Fibroblast of lung (primary cell): ENCODE measurements around the gene OR2H1. TPM values are rescaled to one million over a fixed set of nuclear protein-coding genes. Genes with fewer than 3 reads are reported as not detected.

Source experiments
- DNase-seq, 2 donors: peaks; one replicate each; pipeline versions ENCODE4 v3.0.0 to v3.0.0-alpha.2; 2010; ENCODE audit warnings: low read depth in 2 of 2
- H2AFZ ChIP-seq: 2 replicates; pipeline ENCODE4 v1.5.1; 2012; ENCODE audit warnings: low read length, control low read depth, inconsistent platforms
- H3K27ac ChIP-seq: 2 replicates; pipeline ENCODE4 v1.5.1; 2011; ENCODE audit warnings: low read length, control low read depth; ENCODE audit not compliant: insufficient read depth
- H3K27me3 ChIP-seq: 2 replicates; pipeline ENCODE4 v1.5.1; 2011; ENCODE audit warnings: mild to moderate bottlenecking, low read length; ENCODE audit not compliant: control insufficient read depth, insufficient read depth
- H3K36me3 ChIP-seq: 2 replicates; pipeline ENCODE4 v1.5.1; 2011; ENCODE audit warnings: low read length; ENCODE audit not compliant: control insufficient read depth, insufficient read depth
- H3K4me1 ChIP-seq: 2 replicates; pipeline ENCODE4 v1.5.1; 2011; ENCODE audit warnings: low read length; ENCODE audit not compliant: control insufficient read depth, insufficient read depth; ENCODE audit errors: extremely low read depth
- H3K4me2 ChIP-seq: 2 replicates; pipeline ENCODE4 v1.5.1; 2011; ENCODE audit warnings: low read length, control low read depth; ENCODE audit not compliant: insufficient read depth; ENCODE audit errors: extremely low read depth
- H3K4me3 ChIP-seq, 4 experiments: fragments of 200-600 bp in 1 of 4; sonication (generic) in 1 of 4; replicated peaks in 1 of 4; 2 replicates each; pipeline ENCODE4 v1.5.1; 2011 to 2016; ENCODE audit warnings: low read length in 4 of 4, low read depth in 3 of 4, mild to moderate bottlenecking in 3 of 4, control low read depth in 2 of 4, inconsistent platforms in 1 of 4, mixed read lengths in 1 of 4; ENCODE audit not compliant: insufficient read depth in 1 of 4; ENCODE audit errors: control extremely low read depth in 1 of 4
- H3K79me2 ChIP-seq: 2 replicates; pipeline ENCODE4 v1.5.1; 2012; ENCODE audit warnings: mild to moderate bottlenecking, low read length, inconsistent platforms; ENCODE audit not compliant: control insufficient read depth, insufficient read depth
- H3K9ac ChIP-seq: 2 replicates; pipeline ENCODE4 v1.5.1; 2011; ENCODE audit warnings: mild to moderate bottlenecking, low read length, control low read depth; ENCODE audit not compliant: insufficient read depth
- H3K9me3 ChIP-seq: 2 replicates; pipeline ENCODE4 v1.5.1; 2012; ENCODE audit warnings: low read depth, low read length; ENCODE audit not compliant: control insufficient read depth, insufficient read depth
- H4K20me1 ChIP-seq: 2 replicates; pipeline ENCODE4 v1.5.1; 2011; ENCODE audit warnings: low read length; ENCODE audit not compliant: control insufficient read depth, insufficient read depth; ENCODE audit errors: extremely low read depth
- EZH2 ChIP-seq: IDR thresholded peaks from 2 replicates; pipeline ENCODE4 v1.5.1; 2012; ENCODE audit warnings: low read length, control low read depth, mild to moderate bottlenecking; ENCODE audit errors: missing control alignments
- polyA plus RNA-seq, 2 donors: library from polyadenylated mRNA; depleted of rRNA in 1 of 2; stranded (reverse) in 1 of 2; unstranded in 1 of 2; fragments of >200 nt; gene quantifications; 2 replicates each; pipeline ENCODE4 v1.2.1, GENCODE V29; 2011 to 2012; ENCODE audit warnings: missing spikeins in 1 of 2
- total RNA-seq: library from RNA; depleted of rRNA; stranded (reverse); fragments of >200 nt; gene quantifications from 2 replicates; pipeline ENCODE4 v1.2.1, GENCODE V29; 2014
- TF ChIP-seq, protein P1 (sequence below), 2 donors: IDR thresholded peaks in 1 of 2; conservative IDR thresholded peaks in 1 of 2; 1 replicate in 1 of 2; 2 replicates in 1 of 2; pipeline ENCODE4 v1.5.1; 2011 to 2012; ENCODE audit warnings: low read length in 2 of 2, control low read depth in 1 of 2, inconsistent platforms in 1 of 2, low read depth in 1 of 2, mild to moderate bottlenecking in 1 of 2

Gene OR2H1
- total and polyA plus RNA-seq, 2 donors (not counting 1 experiment from before 2014, with no cell fraction given) = not detected

GRCh38 chr6:29494131-29494530 is 37.2 kb downstream of the OR2H1 start:
- Histone ChIP-seq H2AFZ (no peak overlapping the region), H3K27ac (no peak overlapping the region), H3K27me3 (no peaks in the 10 kb centered on the region), H3K9ac (no peak overlapping the region), H3K4me3 (no peak overlapping the region), H3K79me2 (no peaks in the 10 kb centered on the region), H3K36me3 (no peaks in the 10 kb centered on the region), H3K4me2 (no peak overlapping the region), H3K4me1 (no peaks in the 10 kb centered on the region), H4K20me1 (no peaks in the 10 kb centered on the region), H3K9me3 (no peaks in the 10 kb centered on the region)
- DNase-seq = no peak
- TF ChIP-seq, protein P1, sequence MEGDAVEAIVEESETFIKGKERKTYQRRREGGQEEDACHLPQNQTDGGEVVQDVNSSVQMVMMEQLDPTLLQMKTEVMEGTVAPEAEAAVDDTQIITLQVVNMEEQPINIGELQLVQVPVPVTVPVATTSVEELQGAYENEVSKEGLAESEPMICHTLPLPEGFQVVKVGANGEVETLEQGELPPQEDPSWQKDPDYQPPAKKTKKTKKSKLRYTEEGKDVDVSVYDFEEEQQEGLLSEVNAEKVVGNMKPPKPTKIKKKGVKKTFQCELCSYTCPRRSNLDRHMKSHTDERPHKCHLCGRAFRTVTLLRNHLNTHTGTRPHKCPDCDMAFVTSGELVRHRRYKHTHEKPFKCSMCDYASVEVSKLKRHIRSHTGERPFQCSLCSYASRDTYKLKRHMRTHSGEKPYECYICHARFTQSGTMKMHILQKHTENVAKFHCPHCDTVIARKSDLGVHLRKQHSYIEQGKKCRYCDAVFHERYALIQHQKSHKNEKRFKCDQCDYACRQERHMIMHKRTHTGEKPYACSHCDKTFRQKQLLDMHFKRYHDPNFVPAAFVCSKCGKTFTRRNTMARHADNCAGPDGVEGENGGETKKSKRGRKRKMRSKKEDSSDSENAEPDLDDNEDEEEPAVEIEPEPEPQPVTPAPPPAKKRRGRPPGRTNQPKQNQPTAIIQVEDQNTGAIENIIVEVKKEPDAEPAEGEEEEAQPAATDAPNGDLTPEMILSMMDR (conservative IDR thresholded peaks at IDR 0.05 in 1 of 2, IDR thresholded peaks at IDR 0.05 in 1 of 2; ENCODE audit: low read depth in 1 of 2, low read length in 2 of 2) = no peak
- TF ChIP-seq EZH2 = no peak

GRCh38 chr6:29495571-29495970 is 38.6 kb downstream of the OR2H1 start:
- H3K36me3 ChIP-seq = no peaks in the 10 kb centered on the region
- H3K4me1 ChIP-seq = no peaks in the 10 kb centered on the region
- H3K27ac ChIP-seq = no peak overlapping the region
- no peaks in the 10 kb centered on the region for H4K20me1 ChIP-seq
- no peak overlapping the region for H3K9ac ChIP-seq
- no peak overlapping the region for H3K4me2 ChIP-seq
- H3K4me3 ChIP-seq = no peak overlapping the region
- no peak for DNase-seq
- H2AFZ ChIP-seq = no peak overlapping the region
- H3K27me3 ChIP-seq = no peaks in the 10 kb centered on the region
- no peaks in the 10 kb centered on the region for H3K9me3 ChIP-seq
- TF ChIP-seq, protein P1 (conservative IDR thresholded peaks at IDR 0.05 in 1 of 2, IDR thresholded peaks at IDR 0.05 in 1 of 2; ENCODE audit: low read depth in 1 of 2, low read length in 2 of 2) = no peak
- no peak for TF ChIP-seq EZH2
- no peaks in the 10 kb centered on the region for H3K79me2 ChIP-seq

DNA sequence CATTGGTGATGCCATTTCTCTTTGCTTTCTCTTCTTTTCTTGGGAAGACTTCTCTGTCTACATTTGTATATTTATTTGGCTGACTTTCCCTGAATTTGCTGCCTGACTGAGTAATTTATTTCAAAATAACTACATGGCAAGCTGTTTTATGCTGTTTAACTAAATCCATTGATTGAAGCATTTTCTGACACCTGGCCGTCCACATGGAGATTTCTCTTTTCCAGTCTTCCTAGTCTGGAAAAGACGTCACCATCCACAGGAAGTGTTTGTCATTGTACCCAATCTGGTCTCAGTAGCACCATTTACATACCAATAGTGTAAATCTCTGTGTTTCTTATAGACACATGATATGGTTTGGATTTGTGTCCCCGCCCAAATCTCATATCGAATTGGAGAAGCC is 40.0 kb downstream of the OR2H1 start:
- no peaks in the 10 kb centered on the region for H3K36me3 ChIP-seq
- no peak for DNase-seq
- no peaks in the 10 kb centered on the region for H3K27me3 ChIP-seq

More for the DNA sequence above, 40.0 kb downstream of the OR2H1 start:
- H3K4me3 ChIP-seq = no peak overlapping the region
- no peak overlapping the region for H2AFZ ChIP-seq
- no peak overlapping the region for H3K9ac ChIP-seq
- H3K27ac ChIP-seq = no peak overlapping the region
- H3K4me2 ChIP-seq = no peak overlapping the region
- TF ChIP-seq EZH2 = no peak
- no peaks in the 10 kb centered on the region for H3K4me1 ChIP-seq
- no peaks in the 10 kb centered on the region for H4K20me1 ChIP-seq
- H3K79me2 ChIP-seq = no peaks in the 10 kb centered on the region
- H3K9me3 ChIP-seq = no peaks in the 10 kb centered on the region
